ENCODE measurements around the gene GOSR2.
A peak's percentile ranks its signal among the peaks of the same experiment; 100 is the strongest.
"Not testable (repeated sequence)": the region's sequence is repeated elsewhere in the genome, so short reads cannot be mapped to it uniquely, and the experiment has no call there.

Gene GOSR2

GRCh38 chr17:46930051-46930450 is 7.1 kb downstream of the GOSR2 start:
- DNase-seq (ENCODE audit: low spot score), result no peak

GRCh38 chr17:46931596-46931995 is 8.6 kb downstream of the GOSR2 start:
- no peak for DNase-seq (ENCODE audit: low spot score)

- no peak for DNase-seq (ENCODE audit: low spot score)
Observed at GRCh38 chr17:46935658-46936266, 12.8 kb downstream of the GOSR2 start.

GRCh38 chr17:46940692-46941404 is 17.9 kb downstream of the GOSR2 start:
- peak; percentile 89 for DNase-seq (ENCODE audit: low spot score)

- peak; percentile 82 for DNase-seq (ENCODE audit: low spot score)
Observed at GRCh38 chr17:46942441-46943217, 19.7 kb downstream of the GOSR2 start.

- no peak for DNase-seq (ENCODE audit: low spot score)
Observed at GRCh38 chr17:46943218-46943500, 20.2 kb downstream of the GOSR2 start.

GRCh38 chr17:46943501-46944393 is 20.8 kb downstream of the GOSR2 start:
- DNase-seq (ENCODE audit: low spot score), result peak; percentile 47

- DNase-seq (ENCODE audit: low spot score), result no peak
Observed at GRCh38 chr17:46944931-46945330, 22.0 kb downstream of the GOSR2 start.

- no peak for DNase-seq (ENCODE audit: low spot score)
Observed at GRCh38 chr17:46947216-46947615, 24.3 kb downstream of the GOSR2 start.

GRCh38 chr17:46948544-46948943 is 25.6 kb downstream of the GOSR2 start:
- no peak for DNase-seq (ENCODE audit: low spot score)

GRCh38 chr17:46949291-46950174 is 26.6 kb downstream of the GOSR2 start:
- DNase-seq (ENCODE audit: low spot score), result no peak

GRCh38 chr17:46950342-46950996 is 27.5 kb downstream of the GOSR2 start:
- no peak for DNase-seq (ENCODE audit: low spot score)

GRCh38 chr17:46950997-46951621 is 28.1 kb downstream of the GOSR2 start:
- no peak for DNase-seq (ENCODE audit: low spot score)

GRCh38 chr17:46951706-46952105 is 28.7 kb downstream of the GOSR2 start:
- DNase-seq (ENCODE audit: low spot score), result no peak

- no peak for DNase-seq (ENCODE audit: low spot score)
Observed at GRCh38 chr17:46952115-46952514, 29.2 kb downstream of the GOSR2 start.

- DNase-seq (ENCODE audit: low spot score), result not testable (repeated sequence)
Observed at GRCh38 chr17:46953191-46953590, 30.2 kb downstream of the GOSR2 start.

- peak; percentile 67 for DNase-seq (ENCODE audit: low spot score)
Observed at GRCh38 chr17:46958041-46958591, 35.2 kb downstream of the GOSR2 start.

GRCh38 chr17:46960152-46960551 is 37.2 kb downstream of the GOSR2 start:
- DNase-seq (ENCODE audit: low spot score), result no peak

GRCh38 chr17:46962374-46962790 is 39.4 kb downstream of the GOSR2 start:
- no peak for DNase-seq (ENCODE audit: low spot score)

- DNase-seq (ENCODE audit: low spot score), result no peak
Observed at GRCh38 chr17:46963571-46963970, 40.6 kb downstream of the GOSR2 start.

Data from Ammon's horn (tissue), 1 donor.